AG09309 (cell line): Measurements from ENCODE around the gene GPX3.

Experiments
- DNase-seq: peaks from one replicate; pipeline ENCODE4 v3.0.0-alpha.2; 2010; ENCODE audit warnings: low read depth
- H3K4me3 ChIP-seq: 2 replicates; pipeline ENCODE4 v1.5.1; 2011; ENCODE audit warnings: mild to moderate bottlenecking, low read depth, low read length, moderate library complexity; ENCODE audit not compliant: control insufficient read depth
- TF ChIP-seq, protein P1 (sequence below): IDR thresholded peaks from 2 replicates; pipeline ENCODE4 v1.5.1; 2011; ENCODE audit warnings: mild to moderate bottlenecking, low read depth, low read length, inconsistent platforms; ENCODE audit not compliant: insufficient read depth, control insufficient read depth; ENCODE audit errors: missing control alignments

The GPX3 gene

DNA sequence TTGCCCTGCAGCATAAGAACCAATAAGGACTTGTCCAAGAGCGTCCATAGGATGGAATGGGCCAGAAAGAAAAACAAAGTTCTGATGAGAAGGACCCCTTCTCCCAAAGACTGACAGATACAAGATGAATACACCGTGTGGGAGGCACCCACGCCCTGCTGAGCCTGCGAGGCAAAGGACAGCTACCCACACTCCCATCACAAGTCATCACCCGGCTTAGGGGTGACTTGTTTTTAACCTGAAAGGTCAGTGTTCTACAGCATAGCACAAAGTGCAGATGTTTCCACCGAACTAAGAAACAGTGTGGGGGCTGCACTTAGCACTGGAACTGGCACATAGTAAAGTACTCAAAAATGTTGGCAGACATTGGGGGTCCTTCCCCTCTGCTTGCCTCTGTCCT lies 46.5 kb downstream of the GPX3 start:
- no peak overlapping the region for H3K4me3 ChIP-seq

DNA sequence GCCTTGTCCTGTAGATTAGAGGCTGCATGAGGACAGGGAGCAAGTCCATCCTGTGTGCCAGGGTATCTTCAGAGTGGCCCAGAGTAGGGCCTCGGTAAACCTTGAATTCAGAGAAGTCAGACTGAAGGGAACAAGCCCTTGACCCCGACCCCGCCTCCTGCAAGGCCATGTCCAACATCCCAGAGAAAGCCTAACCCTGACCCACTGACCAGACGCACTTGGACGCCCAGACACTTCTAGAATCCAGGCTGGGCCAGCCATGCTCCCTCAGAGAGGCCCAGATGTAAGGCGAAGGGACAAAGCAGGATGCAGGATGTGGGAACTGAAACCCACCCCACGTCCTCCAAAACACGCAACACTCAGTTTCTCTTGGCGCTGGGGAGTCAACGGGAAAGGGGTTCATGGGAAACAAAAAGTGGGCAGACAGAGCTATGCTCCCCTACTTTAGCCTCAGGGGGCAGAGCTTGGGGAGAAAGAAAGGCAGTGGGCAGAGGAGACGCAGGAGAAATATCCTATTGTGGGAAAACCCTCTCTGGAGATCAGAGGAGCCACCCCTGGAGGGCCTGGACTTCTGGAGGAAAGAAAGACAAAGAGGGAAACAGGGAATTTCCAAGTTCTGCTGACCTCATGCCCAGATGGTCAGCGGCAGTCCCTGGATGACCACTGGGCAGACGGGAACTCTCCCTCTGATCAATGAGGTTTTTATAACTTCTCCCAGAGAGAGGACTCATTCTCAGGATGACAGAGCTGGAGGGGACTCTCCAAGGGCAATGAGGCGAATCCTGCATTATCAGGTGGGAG lies 47.4 kb downstream of the GPX3 start:
- TF ChIP-seq, protein P1, sequence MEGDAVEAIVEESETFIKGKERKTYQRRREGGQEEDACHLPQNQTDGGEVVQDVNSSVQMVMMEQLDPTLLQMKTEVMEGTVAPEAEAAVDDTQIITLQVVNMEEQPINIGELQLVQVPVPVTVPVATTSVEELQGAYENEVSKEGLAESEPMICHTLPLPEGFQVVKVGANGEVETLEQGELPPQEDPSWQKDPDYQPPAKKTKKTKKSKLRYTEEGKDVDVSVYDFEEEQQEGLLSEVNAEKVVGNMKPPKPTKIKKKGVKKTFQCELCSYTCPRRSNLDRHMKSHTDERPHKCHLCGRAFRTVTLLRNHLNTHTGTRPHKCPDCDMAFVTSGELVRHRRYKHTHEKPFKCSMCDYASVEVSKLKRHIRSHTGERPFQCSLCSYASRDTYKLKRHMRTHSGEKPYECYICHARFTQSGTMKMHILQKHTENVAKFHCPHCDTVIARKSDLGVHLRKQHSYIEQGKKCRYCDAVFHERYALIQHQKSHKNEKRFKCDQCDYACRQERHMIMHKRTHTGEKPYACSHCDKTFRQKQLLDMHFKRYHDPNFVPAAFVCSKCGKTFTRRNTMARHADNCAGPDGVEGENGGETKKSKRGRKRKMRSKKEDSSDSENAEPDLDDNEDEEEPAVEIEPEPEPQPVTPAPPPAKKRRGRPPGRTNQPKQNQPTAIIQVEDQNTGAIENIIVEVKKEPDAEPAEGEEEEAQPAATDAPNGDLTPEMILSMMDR, result no peak
- DNase-seq, result no peak
- no peak overlapping the region for H3K4me3 ChIP-seq

More for the DNA sequence above, 46.5 kb downstream of the GPX3 start:
- no peak for DNase-seq
- TF ChIP-seq, protein P1, result no peak

GRCh38 chr5:151068433-151069197 lies 48.2 kb downstream of the GPX3 start:
- no peak overlapping the region for H3K4me3 ChIP-seq
- TF ChIP-seq, protein P1, result no peak
- DNase-seq, result no peak

DNA sequence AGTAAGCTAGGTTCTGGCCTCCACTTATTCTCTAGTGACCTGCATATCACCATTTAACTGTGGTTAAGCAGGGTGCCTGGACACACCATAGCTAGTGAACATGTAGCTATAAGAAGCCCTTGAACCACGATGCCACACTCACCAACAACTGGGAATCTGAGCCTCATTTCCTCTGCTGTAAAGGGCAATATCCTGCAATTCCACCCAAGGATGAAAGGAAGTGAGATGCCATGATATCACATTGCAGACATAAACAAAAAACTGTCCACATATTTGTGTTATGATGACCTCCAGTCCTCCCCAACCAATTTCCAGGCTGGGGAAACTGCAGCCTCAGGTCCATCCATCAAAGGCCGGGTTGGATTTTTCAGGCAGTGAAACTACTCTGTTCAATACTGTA lies 50.1 kb downstream of the GPX3 start:
- no peak for DNase-seq
- TF ChIP-seq, protein P1, result no peak

DNA sequence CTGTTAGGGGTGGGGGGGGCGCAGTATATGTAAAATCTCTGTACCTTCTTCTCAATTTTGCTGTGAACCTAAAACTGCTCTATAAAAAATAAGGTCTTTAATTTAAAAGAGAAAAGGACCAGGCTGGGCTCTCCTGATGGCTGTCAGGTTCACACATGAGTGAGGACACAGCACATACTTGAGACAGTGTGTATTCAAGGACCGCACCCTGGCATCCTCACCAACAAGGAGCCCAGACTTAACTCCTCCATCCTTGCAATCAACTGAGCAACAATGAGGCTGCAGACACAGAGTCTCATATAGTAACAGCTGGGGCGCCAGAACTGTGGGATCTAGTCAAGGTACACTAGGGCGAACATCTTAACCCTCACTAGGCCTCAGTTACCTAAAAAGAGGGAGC lies 50.6 kb downstream of the GPX3 start:
- TF ChIP-seq, protein P1, result no peak
- no peak overlapping the region for H3K4me3 ChIP-seq
- no peak for DNase-seq

More for the DNA sequence above, 50.1 kb downstream of the GPX3 start:
- no peak overlapping the region for H3K4me3 ChIP-seq

DNA sequence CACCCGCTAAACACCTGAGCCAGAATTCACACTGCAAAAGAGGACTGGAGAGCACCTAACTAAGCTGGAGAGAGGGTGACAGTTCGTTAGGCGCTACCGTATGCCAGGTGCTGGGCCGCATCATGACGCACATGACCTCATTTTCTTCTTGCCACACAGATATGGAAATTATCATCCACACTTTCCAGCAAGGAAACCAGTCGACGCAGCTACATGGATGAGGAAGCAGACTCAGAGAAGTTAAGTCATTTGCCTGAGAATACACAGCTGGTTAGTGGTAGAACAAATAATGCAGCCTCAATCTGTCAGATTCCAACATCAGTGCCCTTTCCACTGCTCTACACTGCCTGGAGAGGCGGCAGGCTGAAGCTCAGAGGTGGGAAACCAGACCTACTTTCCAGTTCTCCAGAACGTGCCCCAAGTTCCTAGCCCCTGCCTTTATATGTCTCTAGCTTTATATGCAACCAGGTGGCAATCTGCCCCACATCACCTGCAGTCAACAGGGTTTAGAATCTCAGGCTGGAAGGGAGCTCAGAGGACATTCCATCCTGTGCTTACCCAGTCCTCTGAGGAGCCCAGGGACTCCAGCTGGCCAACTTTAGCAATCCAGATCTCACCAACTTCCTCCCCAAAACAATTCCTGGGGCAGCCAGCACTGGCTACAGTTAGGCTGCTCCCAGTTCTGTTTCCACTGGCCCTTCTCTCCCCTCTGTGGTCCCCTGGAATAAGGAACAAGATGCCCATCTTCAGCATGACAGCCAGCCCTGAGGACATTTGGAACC lies 51.6 kb downstream of the GPX3 start:
- no peak for DNase-seq
- H3K4me3 ChIP-seq, result no peak overlapping the region
- TF ChIP-seq, protein P1, result no peak
